ENCODE measurements around the gene DGKZ.
A peak's percentile ranks its signal among the peaks of the same experiment; 100 is the strongest.
"Not testable (repeated sequence)": the region's sequence is repeated elsewhere in the genome, so short reads cannot be mapped to it uniquely, and the experiment has no call there.

DGKZ gene

GRCh38 chr11:46369458-46370152, 22.3 kb downstream of the DGKZ start:
- peak; percentile 51 to 62 for DNase-seq

DNA sequence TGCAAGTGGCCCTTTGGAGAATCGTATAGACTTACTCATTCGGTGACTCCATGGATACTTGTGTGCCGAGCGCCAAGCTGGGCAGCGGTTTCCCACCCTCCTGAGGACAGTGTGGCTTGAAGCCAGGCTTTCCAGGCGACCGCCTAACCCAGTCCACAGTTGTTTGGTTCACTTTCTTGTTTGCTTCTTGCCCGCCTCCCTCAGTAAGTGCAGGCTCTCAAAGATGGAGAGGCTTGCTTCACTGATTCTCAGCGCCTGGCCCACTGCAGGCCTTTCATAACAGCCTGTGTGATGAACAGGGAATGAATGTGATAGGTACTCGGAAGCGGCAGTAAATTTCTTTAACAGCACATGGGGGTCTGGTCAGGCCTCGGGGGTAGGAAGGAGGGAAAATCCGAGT, 23.0 kb downstream of the DGKZ start:
- DNase-seq = no peak

DNA sequence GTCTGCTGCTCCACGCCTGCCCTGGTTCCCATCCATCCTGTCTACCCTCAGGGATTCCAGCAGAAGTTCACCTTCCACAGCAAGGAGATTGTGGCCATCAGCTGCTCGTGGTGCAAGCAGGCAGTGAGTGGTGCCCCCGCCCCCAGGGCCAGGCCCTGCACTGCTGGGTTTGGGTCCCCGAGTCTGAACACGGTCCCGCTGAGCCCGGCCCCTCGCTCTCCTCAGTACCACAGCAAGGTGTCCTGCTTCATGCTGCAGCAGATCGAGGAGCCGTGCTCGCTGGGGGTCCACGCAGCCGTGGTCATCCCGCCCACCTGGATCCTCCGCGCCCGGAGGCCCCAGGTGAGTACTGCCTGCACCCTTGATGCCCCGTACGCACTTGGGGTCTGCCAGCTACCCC, 24.0 kb downstream of the DGKZ start:
- not testable (repeated sequence) for DNase-seq

- DNase-seq = no peak
These were observed 24.8 kb downstream of the DGKZ start for GRCh38 chr11:46372086-46372485.

DNA sequence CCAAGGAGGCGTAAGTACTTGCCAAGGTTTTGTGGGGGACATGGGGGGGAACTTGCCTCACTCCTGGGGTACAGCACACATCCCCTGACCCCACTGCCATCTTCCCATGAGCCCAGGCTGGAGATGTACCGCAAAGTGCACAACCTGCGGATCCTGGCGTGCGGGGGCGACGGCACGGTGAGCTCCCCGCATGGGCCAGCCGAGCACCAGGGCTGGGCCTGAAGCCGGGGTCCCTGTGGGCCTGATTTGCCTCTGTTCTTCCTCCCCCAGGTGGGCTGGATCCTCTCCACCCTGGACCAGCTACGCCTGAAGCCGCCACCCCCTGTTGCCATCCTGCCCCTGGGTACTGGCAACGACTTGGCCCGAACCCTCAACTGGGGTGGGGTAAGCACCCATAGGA, 25.2 kb downstream of the DGKZ start:
- DNase-seq = not testable (repeated sequence)

- no peak for DNase-seq
These were observed 26.8 kb downstream of the DGKZ start for GRCh38 chr11:46373787-46374740.

DNA sequence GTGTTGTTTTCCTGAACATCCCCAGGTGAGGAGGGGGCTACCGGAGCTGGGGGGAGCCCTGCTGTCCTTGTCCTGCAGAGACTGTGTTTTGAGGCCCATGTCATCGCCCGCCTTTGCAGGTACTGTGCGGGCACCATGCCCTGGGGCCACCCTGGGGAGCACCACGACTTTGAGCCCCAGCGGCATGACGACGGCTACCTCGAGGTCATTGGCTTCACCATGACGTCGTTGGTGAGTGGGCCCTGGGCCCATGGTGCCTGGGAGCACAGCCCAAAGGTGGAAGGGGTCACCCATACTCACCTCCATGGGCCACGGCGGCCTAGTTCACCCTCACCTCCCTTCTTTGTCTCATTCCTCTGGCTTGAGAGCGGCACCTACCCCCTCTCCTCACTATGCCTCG, 27.6 kb downstream of the DGKZ start:
- no peak for DNase-seq

- DNase-seq = no peak
These were observed 28.3 kb downstream of the DGKZ start for GRCh38 chr11:46375392-46376101.

GRCh38 chr11:46376258-46377050, 29.2 kb downstream of the DGKZ start:
- DNase-seq = no peak

- no peak for DNase-seq
These were observed 30.0 kb downstream of the DGKZ start for GRCh38 chr11:46377290-46377689.

DNA sequence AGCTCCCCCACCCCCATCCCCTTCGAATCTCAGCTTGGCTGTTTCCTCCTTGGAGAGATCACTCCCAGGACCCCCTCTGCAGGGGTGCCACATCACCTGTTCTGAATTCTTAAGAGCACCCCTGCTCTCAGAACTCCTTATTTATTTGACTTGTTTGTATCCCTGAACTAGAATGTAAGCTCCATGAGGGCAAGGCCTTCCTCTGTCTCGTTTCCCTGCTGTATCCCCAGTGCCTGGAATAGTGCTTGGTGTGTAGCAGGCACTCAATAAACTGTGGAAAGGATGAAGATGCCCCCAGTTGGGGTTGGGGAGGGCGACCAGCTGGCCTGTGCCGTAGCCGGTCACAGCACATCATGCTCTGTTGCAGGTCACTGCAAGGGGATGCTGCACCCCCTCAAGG, 30.6 kb downstream of the DGKZ start:
- no peak for DNase-seq

DNA sequence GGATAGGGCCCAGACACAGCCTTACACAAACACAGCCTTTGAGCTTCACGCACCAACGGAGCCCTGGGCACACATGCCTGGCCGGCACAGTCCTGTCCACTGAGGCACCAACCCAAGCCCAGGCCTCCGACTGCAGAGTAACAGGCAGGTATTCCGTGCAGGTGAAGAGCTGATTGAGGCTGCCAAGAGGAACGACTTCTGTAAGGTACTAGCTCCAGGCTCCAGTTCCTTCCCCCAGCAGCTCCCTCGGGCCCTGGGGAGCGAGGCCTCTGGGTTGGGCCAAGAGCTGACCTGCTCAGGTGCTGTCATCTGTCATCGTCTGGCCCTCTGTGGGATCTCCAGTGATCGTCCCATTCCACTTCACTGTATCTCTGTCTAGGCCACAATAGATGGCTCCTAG, 31.0 kb downstream of the DGKZ start:
- DNase-seq = no peak

- peak in 1 of 2 experiments; percentile 19 for DNase-seq
These were observed 31.7 kb downstream of the DGKZ start for GRCh38 chr11:46378811-46379481.

- not testable (repeated sequence) for DNase-seq
These were observed 32.4 kb downstream of the DGKZ start for GRCh38 chr11:46379482-46380293.

DNA sequence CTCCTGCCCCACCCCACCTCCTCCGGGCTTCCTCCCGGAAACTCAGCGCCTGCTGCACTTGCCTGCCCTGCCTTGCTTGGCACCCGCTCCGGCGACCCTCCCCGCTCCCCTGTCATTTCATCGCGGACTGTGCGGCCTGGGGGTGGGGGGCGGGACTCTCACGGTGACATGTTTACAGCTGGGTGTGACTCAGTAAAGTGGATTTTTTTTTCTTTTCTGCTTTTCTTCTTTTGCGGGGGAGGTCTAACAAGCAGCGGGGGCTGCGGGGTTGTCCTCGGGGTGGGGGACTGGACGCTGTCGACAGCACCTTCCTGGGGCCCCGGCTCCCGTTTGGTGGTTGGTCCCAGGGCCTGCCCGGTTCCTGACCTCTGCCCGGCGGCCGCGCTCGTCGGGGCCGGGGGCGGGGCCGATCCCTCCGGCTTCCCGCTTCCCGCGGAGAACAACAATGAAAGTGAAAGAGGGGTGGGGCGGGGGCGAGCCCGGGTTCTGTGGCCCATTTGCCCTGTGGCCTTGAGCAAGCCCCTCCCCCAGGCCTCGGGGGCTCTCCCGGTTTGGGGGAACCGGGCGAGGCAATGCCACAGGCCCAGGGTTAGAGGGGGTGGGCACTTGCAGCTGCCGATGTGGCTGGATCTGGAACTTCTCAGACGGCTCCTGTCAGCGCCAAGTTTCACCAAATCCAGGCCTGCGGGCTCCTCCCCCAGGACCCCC, 33.2 kb downstream of the DGKZ start:
- DNase-seq = peak; percentile 40 to 46

DNA sequence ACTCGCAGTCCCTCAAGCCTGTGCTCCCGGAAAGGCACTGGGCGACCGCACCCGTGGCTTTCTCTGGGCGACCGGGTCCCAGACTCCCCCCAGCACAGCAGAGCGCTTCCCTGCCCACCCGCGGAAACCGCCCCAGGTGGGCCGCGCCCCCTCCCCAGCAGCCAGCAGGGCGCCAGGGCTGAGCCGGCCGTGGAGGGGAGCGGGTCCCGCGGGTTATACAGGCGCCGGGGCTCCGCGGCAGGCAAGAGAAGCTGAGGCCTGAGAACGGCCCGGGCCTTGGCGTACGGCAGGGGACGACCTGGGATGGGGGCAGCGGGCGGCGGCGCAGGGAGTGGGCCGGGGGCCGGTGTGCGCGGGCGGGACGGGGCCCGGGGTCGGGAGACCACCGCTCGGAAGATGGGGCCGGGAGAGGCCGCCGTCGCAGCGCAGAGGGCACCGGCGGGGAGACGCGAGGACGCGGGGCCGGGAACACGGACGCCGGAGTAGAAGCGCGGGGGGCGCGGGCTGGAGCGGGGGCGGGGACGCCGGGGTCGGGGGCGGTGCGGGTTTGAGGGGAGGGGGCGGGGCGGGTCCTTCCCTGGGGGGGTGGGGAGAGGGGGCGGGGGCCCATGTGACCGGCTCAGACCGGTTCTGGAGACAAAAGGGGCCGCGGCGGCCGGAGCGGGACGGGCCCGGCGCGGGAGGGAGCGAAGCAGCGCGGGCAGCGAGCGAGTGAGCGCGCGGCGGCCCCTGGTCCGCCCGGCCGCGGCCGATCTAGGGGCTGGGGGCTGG, 34.0 kb downstream of the DGKZ start, which contains the start of gene MDK:
Gene MDK (plus strand): TSS at position 622 of the 771 bp plus-strand sequence. CDS start 389 bp downstream, outside the sequence.
- no peak for DNase-seq

DNA sequence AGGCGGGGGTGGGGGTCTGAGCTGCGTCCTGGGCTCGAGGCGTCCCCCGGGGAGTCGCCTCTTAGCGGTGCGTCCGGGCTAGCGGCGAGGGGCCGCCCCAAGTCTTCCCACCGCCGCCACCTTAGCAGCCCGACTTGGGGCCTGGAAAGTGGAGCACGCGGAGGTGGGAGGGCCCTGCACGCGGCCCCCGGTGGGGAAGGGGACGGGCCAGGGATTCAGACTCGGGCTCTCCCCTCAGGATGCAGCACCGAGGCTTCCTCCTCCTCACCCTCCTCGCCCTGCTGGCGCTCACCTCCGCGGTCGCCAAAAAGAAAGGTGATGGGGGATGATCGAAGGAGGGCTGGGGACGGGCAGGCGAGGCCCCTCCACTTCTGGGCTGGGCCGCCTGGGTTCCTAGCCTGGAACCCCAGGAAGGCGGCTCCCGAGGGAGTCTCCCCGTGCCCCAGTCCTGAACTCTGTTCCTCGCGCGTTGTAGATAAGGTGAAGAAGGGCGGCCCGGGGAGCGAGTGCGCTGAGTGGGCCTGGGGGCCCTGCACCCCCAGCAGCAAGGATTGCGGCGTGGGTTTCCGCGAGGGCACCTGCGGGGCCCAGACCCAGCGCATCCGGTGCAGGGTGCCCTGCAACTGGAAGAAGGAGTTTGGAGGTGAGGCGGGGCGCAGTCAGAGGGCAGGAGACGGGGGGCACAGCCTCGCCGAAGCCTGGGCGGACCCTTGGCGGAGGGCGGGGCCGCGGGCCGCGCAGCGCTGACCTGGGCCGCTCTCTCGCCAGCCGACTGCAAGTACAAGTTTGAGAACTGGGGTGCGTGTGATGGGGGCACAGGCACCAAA, 34.8 kb downstream of the DGKZ start:
- DNase-seq = no peak

DNA sequence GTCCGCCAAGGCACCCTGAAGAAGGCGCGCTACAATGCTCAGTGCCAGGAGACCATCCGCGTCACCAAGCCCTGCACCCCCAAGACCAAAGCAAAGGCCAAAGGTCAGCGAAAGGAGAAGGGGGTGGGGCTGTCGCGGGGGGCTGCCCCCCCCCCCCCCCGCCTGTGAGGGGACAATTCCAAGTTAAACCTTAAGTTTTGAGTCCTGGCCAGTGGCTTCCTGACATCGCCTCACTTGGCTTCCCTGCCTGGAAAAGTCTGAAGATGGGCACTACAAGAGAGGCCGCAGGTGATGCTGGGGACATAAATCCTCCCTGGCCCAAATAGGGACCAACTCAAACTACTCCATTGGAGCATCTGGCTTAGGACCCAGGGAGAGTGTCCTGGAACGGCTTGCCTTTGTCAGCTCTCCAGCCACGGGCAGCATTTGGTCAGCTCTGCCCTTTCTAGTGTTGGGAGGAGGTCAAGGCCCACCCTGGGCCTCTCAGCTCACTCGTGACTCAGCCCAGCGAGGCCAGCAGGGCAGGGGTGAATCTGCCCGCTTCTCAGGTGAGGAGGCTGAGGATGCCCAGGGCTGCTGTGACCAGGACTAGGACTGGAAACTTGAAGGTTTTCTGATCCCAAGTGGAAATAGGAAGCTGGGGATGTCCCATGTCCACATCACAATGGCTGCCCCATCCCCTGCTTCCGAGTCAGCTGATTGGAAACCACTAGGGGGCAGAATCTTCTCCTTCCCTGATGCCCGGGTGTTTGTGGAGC, 35.6 kb downstream of the DGKZ start:
- no peak for DNase-seq

All from Kasumi-1 (cell line).